NCI-H146 (cell line): Measurements from ENCODE around the gene SPG7.
A peak's percentile ranks its signal among the peaks of the same experiment; 100 is the strongest.

Experiments
- DNase-seq: peaks from one replicate; lab custom pipeline; 2025; lab: John Stamatoyannopoulos, UW

SPG7 gene

GRCh38 chr16:89600427-89600826 lies 92.2 kb downstream of the SPG7 start:
- DNase-seq, result no peak

- no peak for DNase-seq
Observed at GRCh38 chr16:89600956-89601355, 92.8 kb downstream of the SPG7 start.

GRCh38 chr16:89601906-89602272 lies 93.7 kb downstream of the SPG7 start:
- DNase-seq, result no peak

- peak; percentile 44 for DNase-seq
Observed at GRCh38 chr16:89602273-89602951, 94.2 kb downstream of the SPG7 start.

GRCh38 chr16:89602952-89603590 lies 94.9 kb downstream of the SPG7 start:
- no peak for DNase-seq

GRCh38 chr16:89604764-89605163 lies 96.6 kb downstream of the SPG7 start:
- DNase-seq, result no peak

GRCh38 chr16:89605186-89605970 lies 97.2 kb downstream of the SPG7 start:
- DNase-seq, result no peak

- no peak for DNase-seq
Observed at GRCh38 chr16:89606006-89606405, 97.8 kb downstream of the SPG7 start.
